DOHH2 (cell line): Measurements from ENCODE around the gene SMARCC1.
"Not testable (repeated sequence)": the region's sequence is repeated elsewhere in the genome, so short reads cannot be mapped to it uniquely, and the experiment has no call there.

Experiments used
- H3F3A ChIP-seq: fragments of 200-600 bp; sonication (generic), shearing (Covaris generic); 2 replicates; pipeline ENCODE4 v1.6.0; 2016; ENCODE audit warnings: antibody characterized with exemption, mild to moderate bottlenecking; ENCODE audit not compliant: control insufficient read depth, insufficient read depth
- H3K27ac ChIP-seq: fragments of 200-600 bp; sonication (generic); 2 replicates; pipeline ENCODE4 v1.5.1; 2014; ENCODE audit warnings: low read depth, mild to moderate bottlenecking, low read length, moderate library complexity
- H3K27me3 ChIP-seq: fragments of 200-600 bp; sonication (generic); 2 replicates; pipeline ENCODE4 v1.6.1; 2014; ENCODE audit warnings: mild to moderate bottlenecking, low read length, mixed read lengths; ENCODE audit not compliant: control insufficient read depth
- H3K36me3 ChIP-seq: fragments of 200-600 bp; sonication (generic); 2 replicates; pipeline ENCODE4 v1.6.1; 2014; ENCODE audit warnings: mild to moderate bottlenecking, low read length, moderate library complexity, mixed read lengths; ENCODE audit not compliant: control insufficient read depth
- H3K4me1 ChIP-seq: fragments of 200-600 bp; sonication (generic); 2 replicates; pipeline ENCODE4 v1.6.1; 2014; ENCODE audit warnings: mild to moderate bottlenecking, low read length, mixed read lengths; ENCODE audit not compliant: control insufficient read depth
- H3K4me2 ChIP-seq: fragments of 200-600 bp; sonication (generic); 2 replicates; pipeline ENCODE4 v1.6.0; 2014; ENCODE audit warnings: mild to moderate bottlenecking, low read length, moderate library complexity
- H3K4me3 ChIP-seq: fragments of 200-600 bp; sonication (generic); 2 replicates; pipeline ENCODE4 v1.5.1; 2014; ENCODE audit warnings: mild to moderate bottlenecking, low read length, mixed read lengths
- H3K79me2 ChIP-seq: fragments of 200-600 bp; sonication (generic); 2 replicates; pipeline ENCODE4 v1.6.1; 2014; ENCODE audit warnings: mild to moderate bottlenecking, low read length, mixed read lengths; ENCODE audit not compliant: control insufficient read depth
- H3K9me2 ChIP-seq: fragments of 200-600 bp; sonication (generic); replicated peaks from 2 replicates; pipeline ENCODE4 v1.6.1; 2014; ENCODE audit warnings: mild to moderate bottlenecking, low read length, mixed read lengths; ENCODE audit not compliant: control insufficient read depth
- H3K9me3 ChIP-seq: fragments of 200-600 bp; sonication (generic); 2 replicates; pipeline ENCODE4 v1.6.1; 2014; ENCODE audit warnings: antibody characterized with exemption, low read length, mixed read lengths; ENCODE audit not compliant: control insufficient read depth, insufficient read depth
- H4K20me1 ChIP-seq: fragments of 200-600 bp; sonication (generic); 2 replicates; pipeline ENCODE4 v1.6.0; 2014; ENCODE audit warnings: low read depth, mild to moderate bottlenecking, antibody characterized with exemption, low read length, moderate library complexity; ENCODE audit not compliant: control insufficient read depth, insufficient read depth
- CTCF ChIP-seq: fragments of 200-600 bp; sonication (generic); IDR thresholded peaks from one replicate; pipeline ENCODE4 v1.5.1; 2014; ENCODE audit warnings: antibody characterized with exemption, mild to moderate bottlenecking, low read depth, low read length; ENCODE audit not compliant: poor library complexity, severe bottlenecking
- EZH2phosphoT487 ChIP-seq: fragments of 200-600 bp; sonication (generic); IDR thresholded peaks from 2 replicates; pipeline ENCODE4 v1.6.1; 2017; ENCODE audit warnings: borderline replicate concordance, mild to moderate bottlenecking, antibody characterized with exemption, low read length, moderate library complexity, mixed read lengths

Gene SMARCC1

GRCh38 chr3:47747558-47747957, 34.1 kb downstream of the SMARCC1 start:
- Histone ChIP-seq H3K9me3 (no peaks in the 10 kb centered on the region), H3K4me2 (no peak overlapping the region), H4K20me1 (no peaks in the 10 kb centered on the region; the same call in 1 of the 2 replicates), H3K4me1 (peaks cover 8% of the 10 kb centered on the region), H3K27ac (no peak overlapping the region), H3K27me3 (no peaks in the 10 kb centered on the region), H3K36me3 (peaks cover 51% of the 10 kb centered on the region), H3F3A (no peaks in the 10 kb centered on the region; the same call in 1 of the 2 replicates), H3K9me2 (no peaks in the 10 kb centered on the region), H3K79me2 (peaks cover 96% of the 10 kb centered on the region), H3K4me3 (no peak overlapping the region)
- no peak for TF ChIP-seq EZH2phosphoT487
- TF ChIP-seq CTCF: no peak

- Histone ChIP-seq H3K79me2 (peaks cover 97% of the 10 kb centered on the region), H3K4me3 (no peak overlapping the region), H3K36me3 (peaks cover 54% of the 10 kb centered on the region), H3K9me2 (no peaks in the 10 kb centered on the region), H3K9me3 (no peaks in the 10 kb centered on the region), H3F3A (no peaks in the 10 kb centered on the region; the same call in 1 of the 2 replicates), H3K4me2 (no peak overlapping the region), H3K4me1 (peaks cover 13% of the 10 kb centered on the region), H3K27me3 (no peaks in the 10 kb centered on the region), H4K20me1 (no peaks in the 10 kb centered on the region), H3K27ac (no peak overlapping the region)
- TF ChIP-seq EZH2phosphoT487 (no peak), CTCF (no peak)
These were observed 35.4 kb downstream of the SMARCC1 start for GRCh38 chr3:47746264-47746663.

GRCh38 chr3:47743855-47744254, 37.8 kb downstream of the SMARCC1 start:
- TF ChIP-seq CTCF: no peak
- TF ChIP-seq EZH2phosphoT487: no peak
- Histone ChIP-seq H3K9me2 (no peaks in the 10 kb centered on the region), H3F3A (peaks cover 2% of the 10 kb centered on the region), H3K4me2 (no peak overlapping the region), H3K27me3 (no peaks in the 10 kb centered on the region), H3K4me1 (peaks cover 13% of the 10 kb centered on the region), H4K20me1 (no peaks in the 10 kb centered on the region; the same call in 1 of the 2 replicates), H3K79me2 (peaks cover 96% of the 10 kb centered on the region), H3K9me3 (no peaks in the 10 kb centered on the region), H3K27ac (no peak overlapping the region), H3K36me3 (peaks cover 66% of the 10 kb centered on the region), H3K4me3 (no peak overlapping the region)

GRCh38 chr3:47743352-47743751, 38.3 kb downstream of the SMARCC1 start:
- not testable (repeated sequence) for H4K20me1 ChIP-seq, H3K27ac ChIP-seq
- H3K79me2 ChIP-seq: peaks cover 96% of the 10 kb centered on the region

More at GRCh38 chr3:47743352-47743751, 38.3 kb downstream of the SMARCC1 start:
- peaks cover 71% of the 10 kb centered on the region for H3K36me3 ChIP-seq
- not testable (repeated sequence) for H3K4me3 ChIP-seq, H3K9me3 ChIP-seq, H3F3A ChIP-seq, H3K4me2 ChIP-seq, H3K9me2 ChIP-seq, H3K27me3 ChIP-seq
- H3K4me1 ChIP-seq: peaks cover 13% of the 10 kb centered on the region
